ENCODE results near the gene CHM. TPM values are rescaled to one million over a fixed set of nuclear protein-coding genes. Genes with fewer than 3 reads are reported as not detected.
A peak's percentile ranks its signal among the peaks of the same experiment; 100 is the strongest.
"Not testable (repeated sequence)": the region's sequence is repeated elsewhere in the genome, so short reads cannot be mapped to it uniquely, and the experiment has no call there.

The CHM gene
- total RNA-seq, 1 donor from 2014 or later = 22.9 TPM

- TF ChIP-seq, protein P1, sequence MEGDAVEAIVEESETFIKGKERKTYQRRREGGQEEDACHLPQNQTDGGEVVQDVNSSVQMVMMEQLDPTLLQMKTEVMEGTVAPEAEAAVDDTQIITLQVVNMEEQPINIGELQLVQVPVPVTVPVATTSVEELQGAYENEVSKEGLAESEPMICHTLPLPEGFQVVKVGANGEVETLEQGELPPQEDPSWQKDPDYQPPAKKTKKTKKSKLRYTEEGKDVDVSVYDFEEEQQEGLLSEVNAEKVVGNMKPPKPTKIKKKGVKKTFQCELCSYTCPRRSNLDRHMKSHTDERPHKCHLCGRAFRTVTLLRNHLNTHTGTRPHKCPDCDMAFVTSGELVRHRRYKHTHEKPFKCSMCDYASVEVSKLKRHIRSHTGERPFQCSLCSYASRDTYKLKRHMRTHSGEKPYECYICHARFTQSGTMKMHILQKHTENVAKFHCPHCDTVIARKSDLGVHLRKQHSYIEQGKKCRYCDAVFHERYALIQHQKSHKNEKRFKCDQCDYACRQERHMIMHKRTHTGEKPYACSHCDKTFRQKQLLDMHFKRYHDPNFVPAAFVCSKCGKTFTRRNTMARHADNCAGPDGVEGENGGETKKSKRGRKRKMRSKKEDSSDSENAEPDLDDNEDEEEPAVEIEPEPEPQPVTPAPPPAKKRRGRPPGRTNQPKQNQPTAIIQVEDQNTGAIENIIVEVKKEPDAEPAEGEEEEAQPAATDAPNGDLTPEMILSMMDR (IDR thresholded peaks at IDR 0.05) = no peak
- ATAC-seq (ENCODE audit: low read depth) (no peak), DNase-seq (no peak)
- CTCF ChIA-PET = no interaction called here
- Mint-ChIP-seq H3K9me3 (no peaks in the 10 kb centered on the region), H3K27me3 (no peaks in the 10 kb centered on the region), H3K36me3 (ENCODE audit: low read depth) (peaks cover 7% of the 10 kb centered on the region), H3K27ac (peak overlapping the region; percentile 65), H3K4me3 (peak overlapping the region; percentile 38), H3K4me1 (peaks cover 41% of the 10 kb centered on the region)
- POLR2A ChIA-PET = no interaction called here
- intact Hi-C loops (cut with micrococcal nuclease) = no loop called here
These were observed 59.0 kb downstream of the CHM start for GRCh38 chrX:85988353-85988752.

DNA sequence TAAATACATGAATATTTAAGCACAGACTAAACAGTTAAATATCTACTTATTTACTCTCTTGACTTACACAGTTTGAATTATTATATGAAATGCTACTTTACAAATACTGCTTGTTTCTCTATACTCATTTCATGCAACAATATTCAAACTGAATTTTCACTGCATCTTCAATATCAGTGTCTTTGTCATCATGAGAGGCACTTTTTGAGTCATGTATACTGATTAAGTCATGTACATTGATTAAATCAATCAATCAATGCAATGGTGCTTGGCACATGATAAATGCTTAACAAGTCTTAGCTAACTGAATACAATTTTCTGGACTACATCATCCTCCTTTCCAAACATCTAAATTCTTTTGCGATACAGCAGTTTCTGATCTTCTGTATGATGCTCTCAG, 67.1 kb downstream of the CHM start:
- ChIA-PET POLR2A (no interaction called here), CTCF (no interaction called here)
- H3K9me3 Mint-ChIP-seq = no peaks in the 10 kb centered on the region
- H3K36me3 Mint-ChIP-seq (ENCODE audit: low read depth) = peaks cover 24% of the 10 kb centered on the region
- H3K27ac Mint-ChIP-seq = no peak overlapping the region
- H3K4me1 Mint-ChIP-seq = peaks cover 14% of the 10 kb centered on the region
- intact Hi-C loops (cut with micrococcal nuclease) = no loop called here
- DNase-seq (no peak), ATAC-seq (ENCODE audit: low read depth) (no peak)
- H3K27me3 Mint-ChIP-seq = no peaks in the 10 kb centered on the region
- TF ChIP-seq, protein P1 (IDR thresholded peaks at IDR 0.05) = no peak
- no peak overlapping the region for H3K4me3 Mint-ChIP-seq

- Mint-ChIP-seq H3K27ac (peak overlapping the region; percentile 78), H3K36me3 (ENCODE audit: low read depth) (peaks cover 34% of the 10 kb centered on the region)
These were observed 70.1 kb downstream of the CHM start for GRCh38 chrX:85977218-85977617.

GRCh38 chrX:85972351-85972750, 75.0 kb downstream of the CHM start:
- H3K4me1 Mint-ChIP-seq = peaks cover 17% of the 10 kb centered on the region
- H3K9me3 Mint-ChIP-seq; H3K27ac Mint-ChIP-seq; H3K27me3 Mint-ChIP-seq; DNase-seq; CTCF ChIA-PET; H3K4me3 Mint-ChIP-seq; ATAC-seq (ENCODE audit: low read depth); intact Hi-C loops (cut with micrococcal nuclease): not testable (repeated sequence)
- POLR2A ChIA-PET = interaction anchor here (0.6 kb wide), 1 partner anchor 22 kb away, joined by 14 read pairs; no protein-coding TSS in a partner anchor
- peaks cover 33% of the 10 kb centered on the region for H3K36me3 Mint-ChIP-seq (ENCODE audit: low read depth)

More at GRCh38 chrX:85977218-85977617, 70.1 kb downstream of the CHM start:
- no peaks in the 10 kb centered on the region for H3K27me3 Mint-ChIP-seq
- peak; percentile 14 for ATAC-seq (ENCODE audit: low read depth)
- H3K9me3 Mint-ChIP-seq = no peaks in the 10 kb centered on the region
- TF ChIP-seq, protein P1 (IDR thresholded peaks at IDR 0.05) = no peak
- no peak for DNase-seq
- CTCF ChIA-PET = no interaction called here
- intact Hi-C loops (cut with micrococcal nuclease) = no loop called here
- H3K4me1 Mint-ChIP-seq = peaks cover 14% of the 10 kb centered on the region
- POLR2A ChIA-PET = no interaction called here
- H3K4me3 Mint-ChIP-seq = peak overlapping the region; percentile 21

DNA sequence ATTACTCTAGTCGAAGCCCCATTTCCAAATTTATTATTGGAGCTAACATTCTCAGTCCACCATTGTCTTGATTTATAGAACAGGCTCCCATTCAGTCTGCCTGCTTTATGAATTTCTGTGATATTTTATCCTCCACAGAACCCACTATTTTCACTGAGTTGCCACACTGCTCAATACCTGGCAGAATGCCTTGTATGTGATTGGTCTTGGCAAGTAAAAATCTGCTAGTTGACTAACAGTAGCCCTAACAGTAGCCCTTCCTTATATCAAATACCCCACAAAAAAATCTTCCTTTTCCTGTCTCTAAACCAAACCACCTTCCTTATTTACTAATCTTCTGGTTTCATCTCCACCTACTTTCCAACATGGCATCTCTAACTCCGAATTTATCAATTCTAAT, 82.6 kb downstream of the CHM start:
- peaks cover 7% of the 10 kb centered on the region for H3K4me1 Mint-ChIP-seq

More for the DNA sequence above, 82.6 kb downstream of the CHM start:
- intact Hi-C loops (cut with micrococcal nuclease) = no loop called here
- Mint-ChIP-seq H3K9me3 (no peaks in the 10 kb centered on the region), H3K27me3 (no peaks in the 10 kb centered on the region), H3K4me3 (no peak overlapping the region), H3K36me3 (ENCODE audit: low read depth) (peaks cover 15% of the 10 kb centered on the region), H3K27ac (no peak overlapping the region)
- ATAC-seq (ENCODE audit: low read depth) (no peak), DNase-seq (no peak)
- TF ChIP-seq, protein P1 (IDR thresholded peaks at IDR 0.05) = no peak
- POLR2A ChIA-PET = no interaction called here
- CTCF ChIA-PET = no interaction called here

Data from activated B cell treated with CpG ODN at 0.5 μM for 24 hours (primary cell).